GM04503 (cell line): ENCODE measurements around the gene ADAMTSL5.
"Not testable (repeated sequence)": the region's sequence is repeated elsewhere in the genome, so short reads cannot be mapped to it uniquely, and the experiment has no call there.

Source experiments
- DNase-seq: peaks from one replicate; pipeline ENCODE4 v3.0.0-alpha.2; 2012; ENCODE audit warnings: low read depth

ADAMTSL5 gene

DNA sequence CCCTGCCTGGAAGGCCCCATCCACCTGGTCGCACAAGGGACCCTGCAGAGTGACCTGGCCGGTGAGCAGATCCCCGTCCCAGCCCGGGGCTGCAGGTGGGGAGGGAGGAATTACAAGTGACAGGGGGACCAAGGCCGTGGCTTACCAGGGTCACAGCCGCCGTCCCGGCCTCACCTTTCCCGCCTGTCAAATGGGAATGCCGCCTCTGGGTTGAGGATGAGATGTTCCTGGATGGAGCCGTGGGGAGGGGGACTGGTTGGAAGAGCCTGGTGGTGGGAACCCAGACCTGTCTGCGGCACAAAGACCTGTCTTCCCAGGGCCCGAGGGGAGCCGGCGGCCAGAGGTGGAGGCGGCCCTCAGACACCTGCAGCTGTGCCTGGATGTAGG lies 16.6 kb upstream of the ADAMTSL5 start:
- DNase-seq = no peak

DNA sequence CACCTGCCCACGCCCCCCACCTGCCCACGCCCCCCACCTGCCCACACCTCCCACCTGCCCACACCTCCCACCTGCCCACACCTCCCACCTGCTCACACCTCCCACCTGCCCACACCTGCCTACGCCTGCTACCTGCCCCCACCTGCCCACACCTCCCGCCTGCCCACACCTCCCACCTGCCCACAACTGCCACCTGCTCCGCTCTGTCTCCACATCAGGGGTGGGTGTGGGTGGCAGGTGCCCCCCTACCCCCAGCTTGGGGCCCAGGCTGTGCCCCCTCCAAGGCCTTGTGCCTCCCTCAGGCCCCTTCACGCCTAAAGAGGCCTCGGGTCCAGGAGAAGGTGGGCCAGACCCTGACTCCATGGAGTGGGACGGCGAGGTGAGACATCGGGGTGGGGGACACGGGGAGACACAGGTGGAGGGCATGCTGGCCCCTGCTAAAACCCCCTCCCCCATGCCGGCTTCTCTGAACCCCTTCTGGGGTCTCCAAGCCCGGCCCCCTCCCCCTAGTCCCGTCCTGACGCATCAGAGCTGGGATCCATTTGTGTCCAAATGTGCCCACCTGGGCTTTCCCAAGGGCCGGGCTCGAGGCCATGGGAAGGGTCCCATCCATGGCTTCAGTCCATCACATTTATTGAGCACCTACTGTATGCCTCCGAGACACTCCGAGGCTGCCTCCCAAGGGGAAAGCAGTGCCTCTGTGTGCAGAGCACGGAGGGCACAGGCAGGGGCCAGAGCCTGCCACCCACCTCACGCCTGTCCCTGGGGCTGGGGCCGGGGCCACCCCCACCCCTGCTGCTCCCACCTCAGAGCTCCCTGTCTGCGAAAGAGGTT lies 16.0 kb upstream of the ADAMTSL5 start:
- DNase-seq = no peak

DNA sequence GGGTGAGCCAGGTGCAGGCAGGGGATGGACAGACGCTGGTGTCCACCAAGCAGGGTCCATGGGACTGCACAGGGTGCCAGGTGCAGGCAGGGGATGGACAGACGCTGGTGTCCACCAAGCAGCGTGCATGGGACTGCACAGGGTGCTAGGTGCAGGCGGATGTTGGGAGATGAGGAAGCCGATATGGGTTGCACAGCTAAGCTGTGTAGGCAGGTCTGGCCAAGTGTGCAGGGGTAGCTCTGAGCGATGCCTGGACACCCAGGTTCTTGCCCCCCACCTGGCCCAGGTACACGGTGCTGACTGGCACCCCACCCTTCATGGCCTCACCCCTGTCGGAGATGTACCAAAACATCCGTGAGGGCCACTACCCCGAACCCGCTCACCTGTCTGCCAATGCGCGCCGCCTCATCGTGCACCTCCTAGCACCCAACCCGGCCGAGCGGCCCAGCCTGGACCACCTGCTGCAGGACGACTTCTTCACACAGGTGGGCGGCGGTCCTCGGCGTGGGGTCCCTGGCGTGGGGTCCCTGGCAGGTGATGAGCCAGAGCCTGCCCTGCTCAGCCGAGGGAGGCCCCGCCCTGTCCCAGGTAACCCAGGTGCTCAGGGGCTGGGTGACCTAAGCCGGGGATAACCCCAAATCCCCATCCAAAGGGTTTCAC lies 15.0 kb upstream of the ADAMTSL5 start:
- DNase-seq = no peak

DNA sequence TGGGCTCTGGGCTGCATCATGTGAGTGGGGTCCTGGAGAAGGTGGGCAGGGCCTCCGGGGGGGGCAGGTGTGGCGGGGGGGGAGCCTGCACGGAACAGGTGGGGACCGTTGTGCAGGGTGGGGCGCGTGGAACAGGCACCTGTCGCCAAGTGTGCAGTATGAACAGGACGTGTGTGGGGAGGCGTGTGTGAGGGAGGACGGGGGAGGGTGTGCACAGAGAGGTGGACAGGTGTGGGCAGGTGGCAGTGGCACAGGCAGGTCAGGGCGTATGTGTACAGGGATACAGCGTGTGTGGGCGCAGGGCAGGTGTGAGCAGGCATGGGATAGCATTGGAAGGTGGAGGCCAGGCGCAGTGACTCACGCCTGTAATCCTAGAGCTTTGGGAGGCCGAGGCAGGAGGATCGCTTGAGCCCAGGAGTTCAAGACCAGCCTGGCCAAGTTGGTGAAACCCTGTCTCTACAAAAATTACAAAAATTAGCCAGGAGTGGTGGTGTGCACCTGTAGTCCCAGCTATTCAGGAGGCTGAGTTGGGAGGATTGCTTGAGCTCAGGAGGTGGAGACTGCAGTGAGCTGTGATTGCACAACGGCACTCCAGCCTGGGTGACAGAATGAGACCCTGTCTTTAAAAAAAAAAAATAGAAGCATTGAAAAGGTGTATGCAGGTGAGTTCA lies 14.3 kb upstream of the ADAMTSL5 start:
- DNase-seq = no peak

DNA sequence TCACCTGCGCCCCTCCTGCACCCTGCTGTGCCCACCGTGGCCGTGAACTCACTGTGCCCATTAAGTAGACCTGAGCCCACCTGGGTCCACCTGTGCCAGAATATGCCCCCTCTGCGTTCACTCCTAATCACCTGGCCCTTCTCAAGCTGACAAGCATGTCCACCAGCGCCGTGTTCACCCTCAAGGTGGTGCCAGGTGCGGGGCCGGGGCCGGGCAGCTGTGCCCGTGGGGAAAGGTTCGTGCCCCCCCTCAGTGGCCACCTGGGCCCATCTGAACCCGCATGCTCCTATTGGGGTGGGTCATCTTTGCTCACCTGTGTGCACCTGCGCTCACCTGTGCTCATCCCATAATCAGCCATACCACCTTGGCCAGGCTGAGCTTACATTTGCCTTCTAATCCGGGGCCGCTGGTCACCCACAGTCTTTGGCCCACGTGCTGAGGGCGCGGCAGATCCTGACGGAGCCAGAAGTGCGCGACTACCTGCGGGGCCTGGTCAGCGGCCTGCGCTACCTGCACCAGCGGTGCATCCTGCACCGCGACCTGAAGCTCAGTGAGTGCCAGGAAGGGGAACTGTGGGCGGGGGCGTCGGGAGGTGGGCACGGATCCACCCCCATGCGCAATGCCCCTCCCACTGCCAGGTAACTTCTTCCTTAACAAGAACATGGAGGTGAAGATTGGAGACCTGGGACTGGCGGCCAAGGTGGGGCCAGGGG lies 13.4 kb upstream of the ADAMTSL5 start:
- DNase-seq = no peak

DNA sequence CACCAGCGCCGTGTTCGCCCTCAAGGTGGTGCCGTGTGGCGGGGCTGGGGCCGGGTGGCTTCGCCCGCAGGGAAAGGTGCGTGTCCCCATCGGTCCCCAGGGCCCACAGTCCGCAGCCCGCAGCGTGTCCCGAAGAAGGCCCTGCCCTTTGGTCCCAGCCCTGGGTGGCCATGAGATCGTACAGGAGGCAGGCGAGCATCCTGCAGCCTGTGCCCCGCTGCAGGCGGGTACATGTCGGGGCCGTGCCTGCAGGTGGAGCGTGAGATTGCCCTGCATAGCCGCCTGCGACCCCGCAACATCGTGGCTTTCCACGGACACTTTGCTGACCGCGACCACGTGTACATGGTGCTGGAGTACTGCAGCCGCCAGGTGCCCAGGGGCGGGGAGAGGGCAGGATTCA lies 12.5 kb upstream of the ADAMTSL5 start:
- no peak for DNase-seq

DNA sequence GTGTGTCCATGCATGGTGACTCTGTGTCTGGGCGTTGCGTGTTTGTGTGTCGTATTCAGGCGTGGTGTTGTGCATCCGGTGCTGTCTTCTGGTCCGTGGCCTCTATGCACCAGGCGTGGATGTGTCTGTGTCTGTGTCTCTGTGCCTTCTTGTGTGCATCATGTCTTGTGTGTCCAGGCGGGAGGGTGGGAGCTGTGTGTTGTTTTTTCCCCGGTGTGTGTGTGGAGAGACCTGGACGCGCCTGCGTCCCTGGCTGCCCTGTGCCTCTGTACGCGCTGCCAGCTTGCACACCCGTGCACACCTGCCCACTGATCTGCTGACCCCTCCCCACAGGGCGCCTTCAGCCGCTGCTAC lies 12.1 kb upstream of the ADAMTSL5 start:
- no peak for DNase-seq

DNA sequence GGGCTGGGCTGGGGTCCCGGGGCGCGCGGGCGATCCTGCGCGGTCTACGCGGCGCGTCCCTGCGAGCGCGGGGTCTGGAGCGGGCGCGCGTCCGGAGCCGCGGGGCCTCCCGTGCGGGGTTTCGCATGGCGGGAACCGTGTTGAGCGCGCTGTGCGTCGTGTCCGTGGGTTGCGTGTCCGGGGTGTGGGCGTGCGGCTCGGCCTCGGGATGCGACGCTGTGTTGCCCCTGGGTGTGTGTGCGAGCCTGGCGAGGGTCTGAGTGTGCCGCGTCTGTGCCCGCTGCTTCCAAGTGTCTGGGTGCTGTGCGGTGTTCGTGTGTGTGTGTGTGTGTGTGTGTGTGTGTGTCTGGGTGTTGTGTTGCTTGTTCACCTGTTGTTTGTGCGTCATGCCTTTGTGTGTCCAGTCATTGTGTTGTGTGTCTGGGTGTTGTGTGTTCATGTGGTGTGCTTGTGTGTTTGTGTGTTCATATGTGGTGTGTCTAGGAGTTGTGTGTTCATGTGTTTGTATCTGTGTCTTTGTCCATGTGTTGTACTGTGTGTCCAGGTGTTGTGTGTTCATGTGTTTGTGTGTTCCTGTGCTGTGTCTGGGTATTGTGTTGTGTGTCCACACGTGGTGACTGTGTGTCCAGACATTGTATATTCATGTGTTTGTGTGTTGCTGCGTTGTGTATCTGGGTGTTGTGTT lies 11.6 kb upstream of the ADAMTSL5 start:
- no peak for DNase-seq

DNA sequence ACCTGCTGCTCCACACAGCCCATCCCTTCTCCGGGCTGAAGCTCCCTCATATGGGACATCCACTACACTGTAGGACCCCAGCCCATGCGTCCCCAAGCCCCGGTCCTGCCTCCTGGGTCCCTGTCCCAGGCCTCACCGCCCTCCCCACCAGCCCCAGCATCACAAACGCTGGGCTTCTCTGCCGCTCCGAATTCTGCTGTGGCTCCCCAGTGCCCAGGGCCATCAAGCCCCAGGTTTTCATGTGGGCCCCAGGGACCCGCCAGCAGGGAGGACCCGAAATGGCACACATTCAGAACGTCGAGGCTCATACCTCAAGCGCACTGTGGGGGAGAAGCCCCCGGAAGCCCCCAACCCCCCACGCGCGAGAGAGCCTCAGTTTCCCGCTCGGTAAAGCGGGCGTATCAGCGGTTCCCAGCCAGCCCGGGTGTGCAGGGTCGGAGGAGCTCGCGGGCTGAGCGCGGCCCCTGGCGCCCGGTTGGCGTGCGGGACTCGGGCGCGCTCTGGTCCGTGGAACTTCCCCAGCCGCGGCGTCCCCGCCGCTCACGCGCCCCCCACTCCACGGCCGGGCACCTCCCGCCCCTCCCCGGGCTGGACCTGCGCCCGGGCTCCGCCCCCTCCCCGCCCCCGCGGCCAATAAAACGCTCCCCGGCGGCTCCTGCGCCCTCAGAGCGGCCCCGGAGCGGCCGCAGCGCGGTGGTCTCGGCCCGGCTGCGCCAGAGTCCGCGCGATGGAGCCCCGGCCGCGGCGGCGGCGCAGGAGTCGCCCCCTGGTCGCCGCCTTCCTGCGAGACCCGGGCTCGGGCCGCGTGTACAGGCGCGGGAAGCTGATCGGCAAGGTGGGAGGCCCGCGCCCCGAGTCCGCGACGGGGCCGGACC lies 10.8 kb upstream of the ADAMTSL5 start, which contains the start of gene PLK5:
TSS of gene PLK5 (plus strand) at position 666 of the 875 bp plus-strand sequence. CDS start 2,920 bp downstream, outside the sequence.
- no peak for DNase-seq

DNA sequence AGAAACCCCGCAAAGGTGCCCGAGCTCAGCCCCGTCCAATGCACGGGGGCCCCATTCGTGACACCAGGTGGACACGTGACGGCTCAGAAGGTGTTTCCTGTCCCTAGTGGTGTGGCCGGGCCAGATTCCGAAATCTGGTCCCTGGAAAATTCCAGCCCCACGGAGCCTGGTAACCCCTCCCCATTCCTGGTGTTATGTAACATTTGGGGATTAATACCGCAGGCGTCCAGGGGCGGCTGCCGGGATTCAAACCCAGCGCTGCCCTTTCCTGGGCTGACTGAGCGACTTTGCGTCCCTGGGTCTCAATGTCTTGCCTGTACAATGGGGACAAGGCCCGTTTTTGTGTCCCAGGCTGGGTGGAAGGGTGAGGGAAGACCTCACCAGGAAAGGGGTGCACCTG lies 10.0 kb upstream of the ADAMTSL5 start:
- no peak for DNase-seq

DNA sequence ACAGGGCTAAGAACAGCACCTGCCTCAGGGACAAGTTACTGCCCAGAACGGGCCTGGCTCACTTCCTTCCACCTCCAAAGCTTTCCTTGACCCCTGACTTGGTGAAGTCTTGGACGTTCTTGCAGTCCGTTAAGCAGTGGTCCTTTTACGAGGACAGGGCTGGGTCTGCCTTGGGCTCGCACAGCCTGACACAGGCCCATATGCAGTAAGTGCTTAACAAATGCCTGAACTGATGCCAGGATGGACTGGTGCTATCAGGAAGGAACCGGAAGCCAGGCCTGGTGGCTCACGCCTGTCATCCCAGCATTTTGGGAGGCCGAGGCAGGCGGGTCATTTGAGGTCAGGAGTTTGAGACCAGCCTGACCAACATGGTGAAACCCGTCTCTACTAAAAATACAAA lies 9.2 kb upstream of the ADAMTSL5 start:
- DNase-seq = no peak

DNA sequence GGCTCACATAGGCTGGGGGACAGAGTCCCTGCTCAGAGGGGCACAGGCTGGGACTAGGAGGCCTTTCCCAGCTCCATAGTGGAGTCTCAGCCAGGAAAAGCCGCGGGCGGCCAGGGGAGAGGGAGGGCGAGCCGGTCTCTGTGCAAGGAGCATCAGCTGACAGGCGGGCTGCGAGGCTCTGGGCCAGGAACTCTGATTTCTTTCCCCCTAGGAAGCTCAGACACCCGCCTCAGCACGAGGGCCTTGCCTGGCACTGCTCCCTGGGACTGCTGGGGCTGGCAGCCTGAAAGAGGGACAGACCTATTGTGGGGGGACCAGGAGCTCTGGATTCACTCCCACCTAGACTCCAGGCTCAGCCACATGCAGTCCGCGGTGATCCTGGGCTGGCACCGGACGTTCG lies 8.8 kb upstream of the ADAMTSL5 start:
- no peak for DNase-seq

DNA sequence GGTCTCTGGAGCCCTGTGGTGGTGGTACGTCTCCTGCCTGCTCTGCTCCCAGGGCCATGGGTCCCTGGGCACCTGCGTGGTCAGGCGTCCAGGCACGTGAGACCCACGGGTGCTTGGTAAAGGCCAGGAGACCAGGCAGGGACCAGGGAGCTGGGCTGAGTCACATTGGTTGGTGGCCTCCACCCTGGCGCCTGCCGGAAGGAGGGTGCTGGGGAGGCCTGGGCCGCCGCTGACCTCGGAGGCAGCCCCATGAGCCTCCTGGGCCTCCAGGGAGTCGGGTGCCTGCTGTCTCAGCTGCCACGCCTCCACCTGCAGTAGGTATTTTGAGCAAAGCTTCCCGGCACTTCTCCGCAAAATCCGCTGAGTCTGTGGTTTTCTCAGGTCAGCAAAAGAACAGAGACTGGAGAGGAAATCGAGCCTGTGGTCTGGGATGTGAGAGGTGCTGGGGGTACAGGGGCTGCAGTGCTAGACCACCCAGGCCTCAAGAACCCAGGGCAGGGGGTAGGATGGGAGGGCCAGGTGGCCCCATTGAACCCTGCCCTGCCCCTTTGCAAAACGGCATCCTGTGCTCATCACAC lies 7.5 kb upstream of the ADAMTSL5 start:
- DNase-seq = no peak

DNA sequence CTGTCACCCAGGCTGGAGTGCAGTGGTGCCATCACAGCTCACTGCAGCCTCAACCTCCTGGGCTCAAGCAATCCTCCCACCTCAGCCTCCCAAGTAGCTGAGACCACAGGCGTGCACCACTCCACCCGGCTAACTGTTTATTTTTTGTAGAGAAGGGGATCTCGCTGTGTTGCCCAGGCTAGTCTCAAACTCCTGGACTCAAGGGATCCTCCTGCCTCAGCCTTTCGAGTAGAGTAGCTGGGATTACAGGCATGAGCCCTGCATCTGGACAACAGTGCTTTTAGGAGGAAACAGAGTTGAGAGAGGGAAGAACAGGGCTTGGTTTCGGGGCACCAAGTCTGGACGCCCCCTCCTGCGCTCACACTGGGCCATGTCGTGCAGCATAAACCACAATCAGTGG lies 7.0 kb upstream of the ADAMTSL5 start:
- not testable (repeated sequence) for DNase-seq

DNA sequence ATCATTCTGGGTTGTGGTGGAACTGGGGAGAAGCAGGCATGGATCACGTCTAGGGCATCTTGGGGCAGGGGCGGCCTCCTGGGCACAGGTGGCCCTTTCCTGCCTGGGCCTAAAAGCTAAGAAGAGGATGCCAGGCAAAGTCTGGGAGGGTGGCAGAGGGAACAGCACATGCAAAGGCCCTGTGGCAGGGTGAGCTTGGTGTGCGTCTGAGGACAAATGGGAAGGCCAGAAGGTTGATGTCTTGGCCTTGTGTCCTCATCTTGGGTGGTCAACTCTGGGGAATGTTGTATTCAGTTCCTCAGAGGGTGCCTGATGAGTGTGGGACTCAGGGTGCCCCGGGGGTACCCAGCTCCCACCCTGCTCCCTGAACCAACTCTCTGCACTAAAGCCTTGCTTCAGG lies 5.7 kb upstream of the ADAMTSL5 start:
- DNase-seq = no peak

DNA sequence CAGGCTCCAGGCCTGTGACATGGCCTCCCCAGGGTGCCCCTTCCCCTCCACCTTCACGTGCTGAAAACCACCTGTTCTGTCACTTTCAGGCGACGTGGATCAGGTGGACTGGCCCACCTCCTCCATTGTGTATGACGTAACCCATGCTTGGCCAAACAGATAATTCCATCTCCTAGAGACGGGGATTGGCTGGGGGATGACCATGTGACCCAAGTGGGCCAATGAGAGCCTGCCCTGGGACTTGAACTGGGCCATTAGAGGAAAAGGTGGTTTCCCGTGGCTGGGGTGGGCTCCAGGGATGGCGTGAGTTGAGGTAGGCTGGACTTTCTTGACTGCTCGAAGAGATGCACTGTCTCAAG lies 3.6 kb upstream of the ADAMTSL5 start:
- DNase-seq = no peak

DNA sequence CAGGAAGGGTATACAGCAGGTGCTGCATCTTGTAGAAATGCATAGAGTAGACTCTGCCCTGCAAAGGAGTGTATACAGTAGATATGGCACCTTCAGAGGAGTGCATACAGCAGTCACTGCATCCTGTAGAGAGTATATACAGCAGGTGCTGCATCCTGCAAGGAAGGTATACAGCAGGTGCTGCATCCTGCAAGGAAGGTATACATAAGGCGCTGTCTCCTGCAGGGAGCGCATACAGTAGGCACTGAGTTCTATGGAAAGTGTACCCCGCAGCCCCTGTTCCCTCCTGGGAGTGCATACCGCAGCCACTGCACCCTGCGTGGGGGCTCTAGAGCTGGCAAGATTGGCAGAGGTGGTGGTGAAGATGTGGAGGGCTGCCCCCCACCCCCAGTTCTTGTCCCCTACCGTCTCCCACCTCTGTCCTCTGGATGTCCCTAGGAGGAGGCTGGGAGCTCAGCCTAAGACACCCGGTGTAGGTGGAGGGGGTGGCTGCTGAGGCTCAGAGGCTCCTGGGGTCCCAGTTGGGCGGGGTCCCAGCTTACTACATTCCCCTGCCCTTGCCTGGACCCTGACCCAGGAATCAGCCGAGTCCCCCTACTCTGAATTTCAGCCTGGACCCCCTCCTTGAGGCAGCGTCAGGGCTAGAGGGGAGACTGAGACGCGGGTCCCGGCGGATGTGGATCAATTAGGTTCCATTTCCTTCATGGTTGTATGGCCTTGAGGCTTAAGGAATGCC lies 2.3 kb upstream of the ADAMTSL5 start:
- DNase-seq = no peak

DNA sequence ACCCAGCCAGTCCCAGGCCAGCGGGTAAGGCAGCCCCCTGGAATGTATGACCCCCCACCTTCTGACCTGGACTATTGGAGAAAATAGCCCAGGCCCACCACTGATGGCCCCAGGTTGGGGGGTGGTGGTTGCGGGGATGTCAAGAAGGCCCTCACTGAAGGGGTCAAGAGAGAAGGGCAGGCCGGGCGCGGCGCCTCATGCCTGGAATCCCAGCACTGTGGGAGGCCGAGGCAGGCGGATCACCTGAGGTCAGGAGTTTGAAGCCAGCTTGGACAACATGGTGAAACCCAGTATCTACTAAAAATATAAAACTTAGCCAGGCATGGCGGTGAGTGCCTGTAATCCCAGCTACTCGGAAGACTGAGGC lies 1.5 kb upstream of the ADAMTSL5 start:
- no peak for DNase-seq

DNA sequence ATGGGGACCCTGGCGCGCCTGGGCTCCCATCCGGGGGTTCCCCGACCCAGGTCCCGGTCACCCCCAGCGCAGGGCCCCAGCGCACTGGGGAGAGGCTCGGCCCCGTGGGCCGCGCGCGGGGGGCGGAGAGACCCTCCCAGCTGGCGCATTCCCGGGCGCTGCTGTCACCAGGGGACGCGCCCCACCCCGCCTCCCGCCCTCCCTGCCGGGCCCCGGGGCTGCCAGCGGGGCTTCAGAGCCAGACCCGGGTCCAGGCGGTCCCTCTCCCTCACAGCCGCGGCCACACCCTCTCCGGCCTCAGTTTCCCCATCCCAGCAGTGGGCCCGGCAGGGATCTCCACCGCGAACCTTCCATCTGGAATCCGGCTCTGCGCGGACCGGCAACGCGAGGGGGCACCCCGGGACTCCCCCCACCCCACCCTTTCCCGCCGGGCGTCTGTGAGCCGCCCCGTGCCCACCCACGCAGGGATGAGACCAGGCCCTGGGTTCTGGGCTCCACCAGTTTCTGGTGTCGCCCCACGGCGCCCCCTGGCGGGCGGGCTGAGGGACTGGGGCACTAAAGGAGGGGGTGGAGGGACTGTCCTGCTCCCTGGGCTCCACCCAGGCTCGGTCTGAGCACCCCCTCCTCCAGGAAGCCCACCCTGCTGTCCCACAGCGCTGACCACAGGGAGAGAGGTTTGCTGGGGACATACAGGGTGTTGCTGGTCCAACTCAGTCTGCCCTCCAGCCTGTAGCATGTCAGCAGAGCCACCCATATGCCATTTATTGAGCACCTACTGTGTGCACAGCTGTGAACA lies 878 bp upstream of the ADAMTSL5 start:
- DNase-seq = no peak
